Activated CD4-positive, alpha-beta T cell treated with anti-CD3 and anti-CD28 coated beads, Interleukin-2, amount 10 ng/mL, durations not matched to agents 7 days and 5 days (primary cell): Measurements from ENCODE around the gene LIME1. TPM values are rescaled to one million over a fixed set of nuclear protein-coding genes. Genes with fewer than 3 reads are reported as not detected.
A peak's percentile ranks its signal among the peaks of the same experiment; 100 is the strongest.

Experiments used
- CTCF ChIA-PET: fragments of 350-600 bp; sonication (Branson Sonifier 250); formaldehyde crosslinking; loops from one replicate; lab custom pipeline; 2021; ENCODE audit warnings: antibody characterized with exemption; lab: Charles Lee
- POLR2A ChIA-PET: fragments of 350-600 bp; sonication (Branson Sonifier 250); formaldehyde crosslinking; loops from one replicate; lab custom pipeline; 2021; ENCODE audit warnings: antibody characterized with exemption; lab: Charles Lee
- DNase-seq: peaks from one replicate; pipeline ENCODE4 v3.0.0-alpha.2; 2020
- H3K27ac Mint-ChIP-seq: one replicate; pipeline ENCODE4 v1.8.0; 2021; ENCODE audit warnings: mild to moderate bottlenecking, moderate library complexity, mixed read lengths
- H3K27me3 Mint-ChIP-seq: one replicate; pipeline ENCODE4 v1.8.0; 2021; ENCODE audit warnings: mixed read lengths
- H3K36me3 Mint-ChIP-seq: one replicate; pipeline ENCODE4 v1.8.0; 2021; ENCODE audit warnings: low read depth, mixed read lengths
- H3K4me1 Mint-ChIP-seq: one replicate; pipeline ENCODE4 v1.8.0; 2021; ENCODE audit warnings: mixed read lengths
- H3K4me3 Mint-ChIP-seq: one replicate; pipeline ENCODE4 v1.8.0; 2021; ENCODE audit warnings: mild to moderate bottlenecking, moderate library complexity, mixed read lengths
- H3K9me3 Mint-ChIP-seq: one replicate; pipeline ENCODE4 v1.8.0; 2021; ENCODE audit warnings: mixed read lengths
- total RNA-seq, 2 experiments: library from RNA; stranded (reverse); gene quantifications; one replicate each; pipeline ENCODE4 v1.2.3, GENCODE V29; 2021

Gene LIME1
- 100 to 1,000 TPM; 253 to 302 TPM for total RNA-seq

GRCh38 chr20:63735859-63736718 lies at the start of gene LIME1:
TSS of gene LIME1 (plus strand) at chr20:63736664. CDS start at chr20:63737550, 886 bp downstream.
- H3K4me1 Mint-ChIP-seq, result peaks cover 28% of the 10 kb centered on the region

GRCh38 chr20:63687419-63688178 lies 48.9 kb upstream of the LIME1 start:
- H3K27me3 Mint-ChIP-seq, result no peaks in the 10 kb centered on the region
- peaks cover 3% of the 10 kb centered on the region for H3K4me1 Mint-ChIP-seq
- no peaks in the 10 kb centered on the region for H3K9me3 Mint-ChIP-seq
- ChIA-PET CTCF (interaction anchor here (1.2 to 1.5 kb wide), 4 partner anchors 8 to 293 kb away, joined by 3 to 5 read pairs (median 4); partner anchors contain the start of gene PRPF6), POLR2A (interaction anchor here (0.6 kb wide), 1 partner anchor 584 kb away, joined by 3 read pairs; no protein-coding TSS in a partner anchor)
- H3K4me3 Mint-ChIP-seq, result no peak overlapping the region
- DNase-seq, result no peak
- peaks cover 8% of the 10 kb centered on the region for H3K36me3 Mint-ChIP-seq
- no peak overlapping the region for H3K27ac Mint-ChIP-seq

More at GRCh38 chr20:63735859-63736718, at the start of gene LIME1:
- peaks cover 30% of the 10 kb centered on the region for H3K36me3 Mint-ChIP-seq
- ChIA-PET CTCF (interaction anchor here (0.8 to 4.2 kb wide), 11 partner anchors 8 to 321 kb away, joined by 3 to 27 read pairs (median 5); partner anchors contain the start of genes ARFRP1, PTK6 and ZGPAT), POLR2A (no interaction called here)
- peak within 1 kb of the TSS; percentile 87 for H3K4me3 Mint-ChIP-seq
- no peaks in the 10 kb centered on the region for H3K9me3 Mint-ChIP-seq
- H3K27ac Mint-ChIP-seq, result peak within 1 kb of the TSS; percentile 88
- H3K27me3 Mint-ChIP-seq, result no peaks in the 10 kb centered on the region
- DNase-seq, result peak; percentile 90

GRCh38 chr20:63688228-63689045 lies 48.0 kb upstream of the LIME1 start:
- POLR2A ChIA-PET, result no interaction called here
- Mint-ChIP-seq H3K36me3 (peaks cover 12% of the 10 kb centered on the region), H3K4me1 (peaks cover 3% of the 10 kb centered on the region), H3K27me3 (no peaks in the 10 kb centered on the region), H3K9me3 (no peaks in the 10 kb centered on the region), H3K4me3 (no peak overlapping the region), H3K27ac (peak overlapping the region; percentile 62)
- CTCF ChIA-PET, result interaction anchor here (1.2 to 1.5 kb wide), 2 partner anchors 9 to 292 kb away, joined by 3 to 4 read pairs; partner anchors contain the start of gene PRPF6
- no peak for DNase-seq

GRCh38 chr20:63689046-63690002 lies 47.1 kb upstream of the LIME1 start:
- Mint-ChIP-seq H3K36me3 (peaks cover 15% of the 10 kb centered on the region), H3K27me3 (no peaks in the 10 kb centered on the region), H3K9me3 (no peaks in the 10 kb centered on the region), H3K4me3 (no peak overlapping the region), H3K27ac (no peak overlapping the region), H3K4me1 (peaks cover 3% of the 10 kb centered on the region)
- no peak for DNase-seq
- CTCF ChIA-PET, result interaction anchor here (1.5 kb wide), 1 partner anchor 10 kb away, joined by 4 read pairs; no protein-coding TSS in a partner anchor
- POLR2A ChIA-PET, result no interaction called here

- Mint-ChIP-seq H3K36me3 (peaks cover 15% of the 10 kb centered on the region), H3K27me3 (no peaks in the 10 kb centered on the region), H3K4me3 (no peak overlapping the region), H3K4me1 (peaks cover 3% of the 10 kb centered on the region), H3K9me3 (no peaks in the 10 kb centered on the region), H3K27ac (no peak overlapping the region)
- POLR2A ChIA-PET, result no interaction called here
- CTCF ChIA-PET, result interaction anchor here (0.5 kb wide), 1 partner anchor 20 kb away, joined by 4 read pairs; no protein-coding TSS in a partner anchor
- no peak for DNase-seq
Observed at GRCh38 chr20:63690003-63690897, 46.2 kb upstream of the LIME1 start.

DNA sequence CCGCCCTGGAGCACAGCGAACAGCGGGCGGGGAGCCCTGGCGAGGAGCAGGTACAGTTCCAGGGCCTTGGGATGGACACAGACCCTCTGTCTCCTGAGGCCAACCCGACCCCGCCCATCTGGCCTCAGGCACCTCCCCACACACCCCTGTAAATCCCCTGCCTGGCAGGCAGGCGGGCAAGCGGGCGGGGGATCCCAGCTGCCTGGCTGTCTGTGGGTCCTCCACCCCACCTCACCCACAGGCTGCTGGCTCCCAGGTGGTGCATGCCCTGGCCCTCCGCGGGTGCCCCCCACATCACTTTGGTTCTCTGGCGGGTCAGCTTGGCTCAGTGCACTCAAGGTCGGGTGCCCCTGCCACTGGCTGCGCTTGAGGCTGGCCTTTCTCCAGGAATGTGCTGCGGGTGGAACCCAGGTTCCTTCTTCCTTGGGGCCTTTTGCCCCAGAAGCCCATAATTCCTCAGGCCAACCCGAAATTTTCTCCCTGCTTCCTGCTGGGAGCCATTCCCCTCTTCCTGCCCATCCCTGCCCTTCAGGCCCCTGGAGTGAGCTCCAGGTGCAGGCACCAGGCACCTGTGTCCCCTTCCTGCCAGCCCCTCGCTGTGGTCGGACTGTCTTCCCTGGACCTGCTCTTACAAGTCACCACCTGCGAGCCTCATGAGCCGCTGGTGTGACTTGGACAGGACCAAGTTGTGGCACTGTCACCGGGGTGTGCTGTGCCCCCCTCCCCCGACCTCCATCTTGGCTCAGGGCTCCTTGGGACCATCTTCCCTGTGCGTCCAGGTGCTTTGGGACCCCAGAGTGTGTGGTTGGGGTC lies 45.4 kb upstream of the LIME1 start:
- Mint-ChIP-seq H3K4me1 (peaks cover 4% of the 10 kb centered on the region), H3K4me3 (no peak overlapping the region), H3K27me3 (no peaks in the 10 kb centered on the region), H3K27ac (peak overlapping the region; percentile 41), H3K9me3 (no peaks in the 10 kb centered on the region), H3K36me3 (peaks cover 15% of the 10 kb centered on the region)
- ChIA-PET CTCF (interaction anchor here (0.5 kb wide), 1 partner anchor 19 kb away, joined by 4 read pairs; no protein-coding TSS in a partner anchor), POLR2A (no interaction called here)
- DNase-seq, result no peak

DNA sequence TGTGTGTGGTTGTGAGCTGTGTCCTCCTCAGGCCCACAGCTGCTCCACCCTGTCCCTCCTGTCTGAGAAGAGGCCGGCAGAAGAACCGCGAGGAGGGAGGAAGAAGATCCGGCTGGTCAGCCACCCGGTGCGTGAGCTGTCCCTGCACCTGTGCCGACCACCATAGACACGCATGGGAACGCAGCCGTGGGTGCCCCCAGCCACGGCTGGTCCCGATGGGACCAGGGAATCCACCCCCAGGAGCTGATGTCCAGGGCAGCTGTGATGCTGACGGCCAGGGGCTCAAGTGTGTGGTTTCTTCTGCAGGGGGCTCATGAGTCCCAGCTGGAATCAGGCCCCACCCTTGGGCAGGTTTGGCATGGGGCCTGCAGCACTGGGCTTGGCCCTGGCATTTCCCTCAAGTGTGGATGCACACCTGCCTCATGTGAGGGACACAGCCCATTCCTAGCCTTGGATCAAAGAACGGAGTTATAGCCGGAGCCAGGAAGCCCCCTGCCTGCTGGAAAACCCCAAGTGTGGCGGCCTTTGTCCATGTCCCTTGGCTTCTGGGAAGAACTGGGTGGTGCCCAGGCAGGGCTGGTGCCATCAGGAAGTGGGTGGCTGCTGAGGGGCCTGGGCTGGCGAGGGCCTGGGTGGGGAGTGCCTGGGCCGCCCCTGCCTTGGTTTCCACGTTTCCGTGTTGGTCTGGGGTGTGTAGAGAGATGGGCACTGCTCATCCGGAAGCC lies 44.6 kb upstream of the LIME1 start:
- DNase-seq, result no peak
- H3K27ac Mint-ChIP-seq, result peak overlapping the region; percentile 66
- H3K27me3 Mint-ChIP-seq, result no peaks in the 10 kb centered on the region
- peaks cover 3% of the 10 kb centered on the region for H3K4me1 Mint-ChIP-seq
- no peak overlapping the region for H3K4me3 Mint-ChIP-seq
- no peaks in the 10 kb centered on the region for H3K9me3 Mint-ChIP-seq
- CTCF ChIA-PET, result interaction anchor here (0.8 kb wide), 1 partner anchor 17 kb away, joined by 3 read pairs; no protein-coding TSS in a partner anchor
- POLR2A ChIA-PET, result no interaction called here
- H3K36me3 Mint-ChIP-seq, result peaks cover 15% of the 10 kb centered on the region

DNA sequence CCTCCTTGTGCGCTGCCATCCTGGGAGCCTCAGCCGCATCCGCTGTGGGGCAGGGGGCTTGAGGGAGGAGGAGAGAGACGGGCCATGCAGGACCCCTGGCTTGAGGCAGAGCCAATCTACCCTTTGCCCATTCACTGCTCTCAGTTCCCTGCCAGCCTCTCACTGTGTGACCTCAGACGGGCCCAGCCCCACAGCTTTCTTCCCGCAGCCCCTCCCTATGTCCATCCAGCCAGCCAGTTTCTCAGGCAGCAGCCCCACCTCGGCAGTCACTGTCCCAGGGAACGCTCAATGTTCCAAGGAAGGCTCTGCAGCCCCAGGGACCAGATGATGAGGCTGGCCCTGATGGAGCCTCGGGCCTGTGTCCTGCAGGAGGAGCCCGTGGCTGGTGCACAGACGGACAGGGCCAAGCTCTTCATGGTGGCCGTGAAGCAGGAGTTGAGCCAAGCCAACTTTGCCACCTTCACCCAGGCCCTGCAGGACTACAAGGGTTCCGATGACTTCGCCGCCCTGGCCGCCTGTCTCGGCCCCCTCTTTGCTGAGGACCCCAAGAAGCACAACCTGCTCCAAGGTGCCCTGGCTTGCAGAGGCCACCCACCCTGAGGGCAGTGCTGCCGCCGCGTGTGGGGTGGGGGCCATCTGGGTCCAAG lies 43.9 kb upstream of the LIME1 start:
- ChIA-PET POLR2A (no interaction called here), CTCF (interaction anchor here (0.8 kb wide), 1 partner anchor 16 kb away, joined by 3 read pairs; no protein-coding TSS in a partner anchor)
- DNase-seq, result no peak
- H3K27ac Mint-ChIP-seq, result peak overlapping the region; percentile 66
- H3K4me3 Mint-ChIP-seq, result no peak overlapping the region
- peaks cover 5% of the 10 kb centered on the region for H3K4me1 Mint-ChIP-seq
- H3K36me3 Mint-ChIP-seq, result peaks cover 15% of the 10 kb centered on the region
- H3K27me3 Mint-ChIP-seq, result no peaks in the 10 kb centered on the region
- H3K9me3 Mint-ChIP-seq, result no peaks in the 10 kb centered on the region

DNA sequence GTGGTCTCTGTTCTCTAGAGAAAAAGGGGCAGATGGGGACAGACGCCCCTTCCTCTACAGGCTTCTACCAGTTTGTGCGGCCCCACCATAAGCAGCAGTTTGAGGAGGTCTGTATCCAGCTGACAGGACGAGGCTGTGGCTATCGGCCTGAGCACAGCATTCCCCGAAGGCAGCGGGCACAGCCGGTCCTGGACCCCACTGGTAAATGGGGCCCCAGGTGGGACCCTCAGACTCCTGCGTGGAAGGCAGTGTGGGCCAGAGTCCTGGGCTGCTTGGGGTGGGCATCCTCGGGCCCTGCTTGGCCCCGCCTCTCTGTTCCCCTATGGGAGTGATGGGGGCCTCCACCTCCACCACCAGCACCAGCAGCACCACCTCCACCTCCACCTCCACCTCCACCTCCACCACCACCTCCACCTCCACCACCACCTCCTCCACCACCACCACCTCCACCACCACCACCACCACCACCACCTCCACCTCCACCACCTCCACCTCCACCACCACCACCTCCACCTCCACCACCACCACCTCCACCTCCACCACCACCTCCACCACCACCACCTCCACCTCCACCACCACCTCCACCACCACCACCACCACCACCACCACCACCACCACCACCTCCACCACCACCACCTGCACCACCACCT lies 43.3 kb upstream of the LIME1 start:
- H3K27ac Mint-ChIP-seq, result no peak overlapping the region
- H3K4me3 Mint-ChIP-seq, result no peak overlapping the region
- peaks cover 5% of the 10 kb centered on the region for H3K4me1 Mint-ChIP-seq
- no peaks in the 10 kb centered on the region for H3K9me3 Mint-ChIP-seq
- H3K36me3 Mint-ChIP-seq, result peaks cover 15% of the 10 kb centered on the region
- H3K27me3 Mint-ChIP-seq, result no peaks in the 10 kb centered on the region
- ChIA-PET POLR2A (no interaction called here), CTCF (no interaction called here)
- DNase-seq, result no peak
